Fibroblast of upper back skin (primary cell): ENCODE measurements around the gene SPP1.
A peak's percentile ranks its signal among the peaks of the same experiment; 100 is the strongest.

Source experiments
- DNase-seq: peaks from one replicate; pipeline ENCODE4 v3.0.0-alpha.2; 2013

SPP1 gene

DNA sequence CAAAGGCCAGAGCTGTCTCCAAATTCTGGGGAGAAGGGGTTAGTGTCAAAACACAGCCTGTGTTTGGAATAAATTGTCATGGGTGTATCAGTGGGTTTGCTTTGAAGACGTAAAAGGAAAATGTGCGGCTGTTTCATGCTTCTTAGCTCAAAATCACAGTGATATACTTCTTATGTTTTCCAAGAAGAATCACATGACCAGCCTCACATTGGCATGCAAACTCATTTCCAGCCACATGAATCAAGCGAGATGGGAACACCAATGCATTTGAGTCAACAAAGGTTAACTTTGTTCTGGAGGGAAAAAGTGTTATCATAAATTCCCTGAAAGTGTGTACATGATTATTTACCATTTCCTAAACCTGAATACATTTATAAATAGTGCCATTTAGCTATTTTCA, 19.0 kb upstream of the SPP1 start:
- no peak for DNase-seq

DNA sequence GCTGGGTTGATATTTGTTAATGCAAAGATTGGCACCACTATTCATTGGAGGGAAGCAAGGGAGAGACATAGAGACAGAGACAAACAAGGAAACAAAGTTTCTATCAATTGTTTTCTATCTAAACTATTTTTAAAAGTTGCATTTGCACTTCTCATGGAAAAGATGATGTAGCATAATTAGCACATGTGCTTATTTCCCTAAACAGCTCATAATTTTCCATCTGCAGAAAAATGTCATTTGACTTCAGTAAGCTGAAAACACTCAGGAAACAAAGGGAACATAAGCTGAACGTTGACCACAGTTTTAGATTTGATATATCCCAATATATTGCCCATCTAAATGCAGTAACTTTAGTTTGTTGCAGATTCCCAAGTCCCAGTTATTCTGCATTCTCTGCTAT, 18.5 kb upstream of the SPP1 start:
- DNase-seq: no peak

DNA sequence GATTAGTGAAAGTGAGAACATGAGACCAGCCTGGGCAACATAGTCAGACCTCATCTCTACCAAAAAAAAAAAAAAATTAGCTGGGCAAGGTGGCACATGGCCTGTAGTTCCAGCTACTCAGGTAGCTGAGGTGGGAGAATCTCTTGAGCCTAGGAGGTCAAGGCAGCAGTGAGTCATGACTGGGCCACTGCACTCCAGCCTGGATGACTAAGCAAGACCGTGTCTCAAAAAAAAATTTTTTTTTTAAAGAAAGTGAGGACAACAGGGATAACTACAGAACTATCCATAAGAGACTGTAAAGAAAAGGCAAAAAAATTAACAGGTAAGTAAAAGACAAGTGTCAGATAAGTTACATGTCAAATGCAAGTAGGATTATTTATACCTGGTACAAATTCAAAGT, 13.5 kb upstream of the SPP1 start:
- peak; percentile 45 for DNase-seq

DNA sequence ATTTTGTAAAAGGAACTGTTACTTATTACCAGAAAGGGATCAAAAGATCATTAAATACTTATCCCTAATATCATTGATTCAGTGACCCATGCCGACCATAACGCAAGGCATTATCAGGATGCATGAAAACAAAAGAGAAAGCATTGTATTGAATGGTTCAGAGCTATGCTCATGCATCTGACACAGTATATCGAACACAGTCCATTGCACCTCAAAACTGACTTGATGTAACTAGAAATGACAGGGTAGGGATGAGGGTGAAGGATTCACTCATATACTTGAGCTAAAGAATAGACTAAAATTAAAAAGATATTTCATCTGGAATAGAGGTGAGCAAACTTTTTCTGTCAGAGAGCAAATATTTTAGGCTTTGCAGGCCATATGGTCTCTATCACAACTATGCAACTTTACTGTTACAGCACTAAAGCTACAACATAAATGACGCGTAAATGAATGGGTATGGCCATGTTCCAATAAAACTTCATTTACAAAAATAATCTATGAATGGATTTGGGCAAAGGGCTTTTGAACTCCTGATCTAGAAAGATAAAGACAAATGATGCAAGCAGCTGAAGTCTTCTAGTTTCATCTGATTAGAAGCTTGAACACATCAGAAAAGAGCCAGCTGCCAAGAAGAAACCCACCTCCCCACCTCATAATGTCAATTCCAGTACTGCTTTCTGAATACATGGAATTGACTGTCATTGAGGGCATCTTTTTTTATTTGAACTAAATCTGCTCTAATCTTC, 12.9 kb upstream of the SPP1 start:
- peak; percentile 23 for DNase-seq

DNA sequence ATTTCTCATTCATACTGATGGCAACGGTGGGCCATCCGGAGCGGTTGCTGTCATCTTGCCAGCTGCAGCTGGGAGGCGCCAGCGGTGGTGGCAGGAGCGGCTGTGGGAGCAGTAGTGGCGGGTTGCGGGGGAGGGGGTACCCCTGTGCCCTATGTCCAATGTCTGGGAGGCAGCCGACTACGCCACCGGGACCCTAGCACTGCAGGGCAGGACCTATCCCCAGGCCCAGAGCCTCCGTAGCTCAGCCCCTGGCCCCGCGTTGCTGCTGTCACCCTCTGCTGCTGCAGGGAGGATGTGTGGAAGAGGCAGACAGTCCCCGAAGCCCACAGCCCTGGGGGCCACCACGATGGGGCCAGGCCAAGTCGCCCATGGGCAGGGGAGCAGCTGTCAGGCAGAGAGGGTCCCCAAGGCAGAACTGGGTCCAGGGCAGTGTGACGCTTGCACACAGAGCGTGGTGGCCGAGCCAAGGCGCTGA, 10.0 kb upstream of the SPP1 start:
- no peak for DNase-seq

DNA sequence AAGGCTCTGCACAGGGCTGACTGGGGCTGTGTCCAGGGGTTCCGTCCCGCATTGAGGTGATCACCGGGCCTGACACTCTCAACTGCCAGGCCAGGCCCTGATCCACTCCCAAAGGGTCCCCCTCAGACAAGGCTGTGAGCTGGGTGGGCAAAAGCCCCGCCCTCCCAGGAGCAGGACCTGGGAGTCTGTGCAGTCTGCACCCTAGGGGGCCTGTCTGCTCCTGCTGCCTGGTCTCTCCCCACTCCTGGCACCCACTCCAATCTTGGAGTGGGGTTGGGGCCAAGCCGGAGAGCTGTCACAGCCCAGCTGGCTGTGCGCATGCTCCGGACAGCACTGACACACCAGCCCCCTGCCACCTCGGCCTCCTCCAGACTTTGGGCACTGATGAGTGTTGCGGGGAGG, 9.4 kb upstream of the SPP1 start:
- DNase-seq: no peak

DNA sequence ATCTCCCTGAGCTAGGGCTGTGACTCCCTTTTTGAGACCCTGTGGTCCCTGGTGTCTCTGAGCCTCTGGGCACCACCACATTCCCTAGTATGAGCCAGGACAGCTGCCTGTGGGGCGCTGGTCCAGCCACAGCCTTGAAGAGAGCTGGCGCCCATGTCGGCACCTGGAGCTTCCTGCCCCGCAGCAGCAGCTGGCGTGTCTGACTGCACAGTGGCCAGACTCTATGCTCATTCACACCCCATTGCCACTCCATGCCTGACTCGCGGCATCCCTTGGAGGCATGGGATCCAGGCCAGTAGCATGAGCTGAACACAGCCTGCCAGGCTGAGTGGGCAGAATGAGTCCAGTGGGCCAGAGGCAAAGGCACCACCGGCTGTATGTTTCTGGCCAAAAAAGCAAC, 8.3 kb upstream of the SPP1 start:
- DNase-seq: no peak

DNA sequence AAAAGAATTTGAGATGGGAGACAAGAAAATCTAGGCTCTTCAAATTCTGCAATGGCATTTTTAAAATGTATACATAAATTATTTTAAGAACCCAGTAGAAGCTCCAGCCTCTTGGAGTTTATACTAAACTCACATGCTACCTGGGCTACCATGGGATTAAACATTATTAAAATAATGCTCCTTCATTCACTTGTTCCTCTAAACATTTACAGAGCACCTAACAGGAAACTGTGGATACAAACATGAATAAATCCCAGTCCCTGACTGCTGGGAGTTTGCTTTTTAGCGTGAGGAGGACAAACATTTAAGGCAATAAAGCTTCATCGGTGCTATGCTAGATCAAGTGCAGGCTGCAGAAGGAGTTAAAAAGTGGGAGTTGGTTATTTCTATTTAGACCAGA, 5.4 kb upstream of the SPP1 start:
- DNase-seq: no peak

DNA sequence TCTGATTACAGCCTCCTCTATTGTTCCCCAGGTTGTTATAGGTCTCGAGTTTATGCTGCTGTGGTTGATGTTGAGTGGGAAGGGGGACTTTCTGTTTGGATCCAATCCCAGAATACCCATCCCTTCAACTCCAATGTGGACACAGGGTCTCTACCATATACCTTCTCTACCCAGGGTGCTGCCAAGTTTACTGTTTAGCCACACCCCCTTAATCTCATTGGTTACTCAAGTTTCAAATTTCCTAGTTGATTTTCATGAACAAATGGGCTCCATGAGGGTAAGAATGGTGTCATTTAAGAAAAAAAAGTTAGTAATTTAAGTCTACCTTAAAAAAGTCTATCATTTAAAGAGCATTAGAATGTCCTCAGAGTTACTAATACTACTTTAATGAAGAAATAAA, 3.6 kb upstream of the SPP1 start:
- DNase-seq: no peak

DNA sequence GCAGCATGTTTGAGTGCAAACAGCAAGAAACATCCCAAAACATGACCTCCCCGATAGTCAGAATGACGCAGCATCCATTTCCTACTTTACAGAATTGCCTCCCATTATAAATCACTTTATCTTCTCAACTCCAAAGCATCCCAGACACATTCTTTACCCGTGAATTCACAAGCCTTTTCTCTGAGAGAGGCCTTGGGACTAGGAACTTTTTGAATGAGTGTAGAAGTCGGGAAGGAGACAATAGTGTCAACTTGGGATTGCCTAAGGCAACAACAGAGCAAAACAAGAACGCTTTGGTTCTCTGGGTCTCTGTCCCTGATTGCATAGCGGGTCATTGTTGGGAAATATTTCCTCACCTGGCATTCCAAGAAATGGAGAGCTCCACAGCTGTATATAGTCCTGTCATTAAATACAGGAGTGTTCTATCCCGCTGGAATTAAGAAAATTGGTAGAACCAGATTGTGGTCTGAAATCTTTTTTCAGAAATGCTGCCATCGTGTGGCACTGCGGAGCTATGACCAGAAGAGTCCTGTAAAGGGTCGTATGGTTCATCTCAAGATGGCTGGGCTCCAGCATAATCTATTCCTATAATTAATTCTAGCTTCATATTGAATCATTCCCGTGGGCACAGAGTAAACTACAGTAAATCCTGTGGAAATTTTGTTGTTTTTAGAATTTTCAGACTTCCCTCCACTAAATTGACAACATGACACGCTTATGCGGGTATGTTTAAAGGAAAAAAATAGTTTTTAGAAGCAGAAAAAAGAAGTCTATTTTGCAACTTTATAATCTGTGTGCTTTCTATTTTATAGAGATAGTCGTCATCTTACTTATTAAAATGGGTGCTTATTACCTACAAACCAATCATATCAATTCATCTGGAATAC, 2.0 kb upstream of the SPP1 start:
- DNase-seq: peak; percentile 94

DNA sequence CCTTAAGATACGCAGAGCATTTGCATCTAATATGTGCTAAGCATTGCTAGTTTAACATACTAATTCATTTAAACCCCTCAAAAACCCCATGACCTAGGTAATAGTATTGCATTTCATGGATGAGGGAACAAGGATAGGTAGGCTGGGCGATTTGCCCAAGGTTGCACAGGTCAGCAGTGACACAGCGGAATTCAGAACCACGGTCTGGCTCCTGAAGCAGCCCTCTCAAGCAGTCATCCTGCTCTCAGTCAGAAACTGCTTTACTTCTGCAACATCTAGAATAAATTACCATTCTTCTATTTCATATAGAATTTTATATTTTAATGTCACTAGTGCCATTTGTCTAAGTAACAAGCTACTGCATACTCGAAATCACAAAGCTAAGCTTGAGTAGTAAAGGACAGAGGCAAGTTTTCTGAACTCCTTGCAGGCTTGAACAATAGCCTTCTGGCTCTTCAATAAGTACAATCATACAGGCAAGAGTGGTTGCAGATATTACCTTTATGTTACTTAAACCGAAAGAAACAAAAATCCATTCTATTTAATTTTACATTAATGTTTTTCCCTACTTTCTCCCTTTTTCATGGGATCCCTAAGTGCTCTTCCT, 555 bp upstream of the SPP1 start:
- DNase-seq: no peak

DNA sequence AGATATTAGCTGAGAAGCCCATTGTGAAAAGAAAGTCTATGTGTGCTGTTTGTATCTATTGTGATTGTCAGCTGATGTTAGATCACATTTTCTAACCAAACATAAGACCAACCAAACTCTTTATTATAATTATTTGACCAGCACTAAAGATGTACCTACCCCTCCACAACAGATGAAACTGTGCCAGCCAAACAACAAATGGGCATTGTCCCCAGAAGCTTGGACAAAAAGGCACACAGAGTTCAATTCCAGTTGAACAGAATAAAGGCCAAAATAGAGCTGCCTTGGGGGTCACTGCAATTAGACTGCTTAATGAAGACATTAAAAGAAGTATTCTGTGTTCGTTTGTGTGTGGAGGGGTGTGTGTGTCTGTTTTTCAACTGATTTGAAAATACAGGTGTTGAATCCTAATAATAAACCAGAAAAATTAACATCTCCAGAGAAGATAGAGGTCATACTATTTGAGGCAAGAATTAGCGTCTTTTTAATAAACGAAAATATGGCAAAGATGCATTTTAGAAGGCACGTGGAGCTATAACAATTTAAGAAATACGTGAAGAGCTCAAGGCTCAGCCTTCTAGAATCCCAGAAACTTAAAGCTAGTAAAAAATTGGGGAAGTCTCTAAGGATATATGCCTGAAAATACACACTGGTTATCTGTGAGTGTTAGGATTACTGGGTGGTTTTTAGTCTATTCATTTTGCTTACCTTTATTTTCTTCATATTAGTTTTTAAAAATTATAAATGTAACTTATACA, 2.2 kb downstream of the SPP1 start:
- no peak for DNase-seq

DNA sequence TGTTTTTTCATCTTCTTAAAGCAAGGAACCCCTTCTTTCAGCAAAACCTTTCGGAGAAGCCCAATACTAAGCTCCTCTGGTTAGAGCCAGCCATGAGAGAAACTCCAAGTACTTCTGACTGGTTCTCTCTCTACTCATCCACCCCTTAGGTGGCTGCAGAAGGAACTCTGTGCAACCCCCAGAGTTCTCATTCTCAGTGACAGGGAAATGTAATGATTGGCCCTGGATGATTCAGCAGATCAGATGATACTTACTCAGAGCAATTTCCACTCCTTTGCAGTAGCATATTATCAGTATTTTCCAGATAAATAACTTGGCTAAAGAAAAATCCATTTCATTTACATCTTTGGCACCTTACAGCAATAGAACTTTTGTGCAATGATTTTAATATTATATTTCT, 3.2 kb downstream of the SPP1 start:
- peak; percentile 42 for DNase-seq

DNA sequence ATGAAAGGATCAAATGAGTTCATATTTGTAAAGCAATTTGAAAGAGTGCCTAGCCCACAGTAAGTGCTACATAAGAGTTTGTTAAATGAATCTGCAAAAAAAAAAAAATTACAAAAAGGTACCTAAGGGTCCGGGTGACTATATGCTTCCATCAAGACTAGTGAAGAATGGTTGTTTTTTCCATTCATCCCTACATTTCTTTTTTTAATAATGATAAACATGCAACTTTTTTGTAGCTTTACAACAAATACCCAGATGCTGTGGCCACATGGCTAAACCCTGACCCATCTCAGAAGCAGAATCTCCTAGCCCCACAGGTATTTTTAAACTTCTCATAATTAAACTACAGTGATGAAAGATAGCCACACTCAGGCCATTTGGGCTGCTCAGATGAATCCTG, 4.3 kb downstream of the SPP1 start:
- DNase-seq: no peak

DNA sequence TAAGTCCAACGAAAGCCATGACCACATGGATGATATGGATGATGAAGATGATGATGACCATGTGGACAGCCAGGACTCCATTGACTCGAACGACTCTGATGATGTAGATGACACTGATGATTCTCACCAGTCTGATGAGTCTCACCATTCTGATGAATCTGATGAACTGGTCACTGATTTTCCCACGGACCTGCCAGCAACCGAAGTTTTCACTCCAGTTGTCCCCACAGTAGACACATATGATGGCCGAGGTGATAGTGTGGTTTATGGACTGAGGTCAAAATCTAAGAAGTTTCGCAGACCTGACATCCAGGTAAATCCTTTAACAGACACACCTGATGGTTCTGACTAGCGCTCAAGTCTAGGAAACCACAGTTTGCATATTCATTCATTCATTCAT, 6.0 kb downstream of the SPP1 start:
- DNase-seq: no peak

DNA sequence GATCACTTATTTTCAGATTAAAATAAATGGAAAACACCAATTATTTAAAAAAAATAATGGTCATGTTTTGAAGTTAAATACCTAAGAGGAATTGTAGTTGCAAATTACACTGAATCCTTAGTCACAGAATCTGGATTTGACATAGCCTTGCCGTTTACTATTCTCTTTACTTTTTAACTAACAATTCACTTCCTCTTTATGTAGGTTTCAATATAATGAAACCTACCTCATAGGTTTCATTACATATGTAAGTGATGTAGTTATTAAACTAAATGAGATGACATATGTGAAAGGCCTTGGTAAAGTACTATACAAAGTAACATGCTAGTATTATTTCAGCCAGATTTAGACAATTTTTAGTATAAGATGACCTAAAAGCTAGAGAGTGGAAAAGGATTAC, 6.5 kb downstream of the SPP1 start:
- no peak for DNase-seq

DNA sequence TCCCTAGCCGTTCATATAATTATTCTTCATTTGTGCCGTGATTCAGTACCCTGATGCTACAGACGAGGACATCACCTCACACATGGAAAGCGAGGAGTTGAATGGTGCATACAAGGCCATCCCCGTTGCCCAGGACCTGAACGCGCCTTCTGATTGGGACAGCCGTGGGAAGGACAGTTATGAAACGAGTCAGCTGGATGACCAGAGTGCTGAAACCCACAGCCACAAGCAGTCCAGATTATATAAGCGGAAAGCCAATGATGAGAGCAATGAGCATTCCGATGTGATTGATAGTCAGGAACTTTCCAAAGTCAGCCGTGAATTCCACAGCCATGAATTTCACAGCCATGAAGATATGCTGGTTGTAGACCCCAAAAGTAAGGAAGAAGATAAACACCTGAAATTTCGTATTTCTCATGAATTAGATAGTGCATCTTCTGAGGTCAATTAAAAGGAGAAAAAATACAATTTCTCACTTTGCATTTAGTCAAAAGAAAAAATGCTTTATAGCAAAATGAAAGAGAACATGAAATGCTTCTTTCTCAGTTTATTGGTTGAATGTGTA, 7.0 kb downstream of the SPP1 start:
- DNase-seq: peak; percentile 60

DNA sequence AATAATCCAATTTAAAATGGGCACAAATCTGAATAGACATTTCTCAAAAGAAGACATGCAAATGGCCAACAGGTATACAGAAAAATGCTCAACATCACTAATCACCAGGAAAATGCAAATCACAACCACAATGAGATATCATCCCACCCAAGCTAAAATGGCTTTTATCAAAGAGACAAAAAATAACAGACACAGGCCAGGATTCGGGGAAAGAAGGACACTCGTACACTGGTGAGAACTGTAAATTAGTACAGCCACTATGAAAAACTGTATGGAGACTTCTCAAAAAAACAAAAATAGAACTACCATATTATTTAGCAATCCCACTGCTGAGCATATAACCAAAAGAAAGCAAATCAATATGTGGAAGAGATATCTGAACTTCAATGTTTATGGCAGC, 8.5 kb downstream of the SPP1 start:
- no peak for DNase-seq

DNA sequence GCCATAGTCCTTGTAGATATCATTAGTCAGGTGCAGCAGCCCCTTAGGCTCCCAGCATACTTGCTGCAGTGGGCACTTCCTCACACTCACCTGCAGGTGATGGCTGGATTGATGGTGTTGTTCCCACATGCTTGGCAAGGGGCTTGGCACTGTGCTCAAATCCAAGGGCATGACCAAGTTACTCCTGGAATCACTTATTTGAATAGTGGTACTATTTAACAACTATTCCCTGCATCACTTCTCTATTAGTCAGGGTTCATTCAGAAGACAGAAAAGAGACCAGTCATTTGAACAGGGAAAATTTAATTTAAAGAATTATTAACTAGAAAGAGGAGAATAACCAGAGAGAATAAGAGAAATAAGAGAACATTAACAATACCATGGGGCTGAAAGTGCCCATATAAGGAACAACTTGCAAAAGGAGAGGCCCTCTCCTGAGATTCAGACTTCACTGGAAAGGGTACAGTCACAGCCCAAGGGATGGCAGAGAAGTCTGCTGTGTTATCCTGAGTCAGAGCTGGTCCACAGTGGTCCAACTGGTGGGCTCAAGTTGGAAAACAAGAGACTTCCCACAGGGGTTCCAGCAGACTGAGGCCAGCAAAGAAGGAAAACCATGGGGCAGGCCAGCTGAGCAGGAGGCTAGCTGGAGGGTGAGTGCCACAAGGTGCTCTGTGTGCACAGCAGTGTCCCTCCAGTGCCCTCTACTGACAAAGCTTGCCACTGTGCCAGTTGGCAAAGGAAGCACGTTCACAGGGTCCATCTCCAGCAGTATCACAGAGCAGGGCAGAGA, 9.8 kb downstream of the SPP1 start:
- DNase-seq: peak; percentile 54

DNA sequence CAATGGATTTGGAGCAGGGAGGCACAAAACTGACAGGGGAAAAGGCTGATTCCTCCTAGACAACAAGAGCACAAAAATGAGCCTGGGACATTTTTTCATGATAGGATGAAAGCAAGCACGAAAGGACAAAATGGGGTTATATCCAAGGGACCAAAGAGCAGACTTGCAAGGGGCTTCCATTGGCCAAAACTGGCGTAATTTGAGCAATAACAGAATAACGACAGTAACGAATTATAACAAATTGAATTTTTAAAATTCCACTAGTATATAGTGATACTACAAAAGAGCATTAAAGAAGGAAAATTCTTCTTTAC, 10.3 kb downstream of the SPP1 start:
- no peak for DNase-seq

DNA sequence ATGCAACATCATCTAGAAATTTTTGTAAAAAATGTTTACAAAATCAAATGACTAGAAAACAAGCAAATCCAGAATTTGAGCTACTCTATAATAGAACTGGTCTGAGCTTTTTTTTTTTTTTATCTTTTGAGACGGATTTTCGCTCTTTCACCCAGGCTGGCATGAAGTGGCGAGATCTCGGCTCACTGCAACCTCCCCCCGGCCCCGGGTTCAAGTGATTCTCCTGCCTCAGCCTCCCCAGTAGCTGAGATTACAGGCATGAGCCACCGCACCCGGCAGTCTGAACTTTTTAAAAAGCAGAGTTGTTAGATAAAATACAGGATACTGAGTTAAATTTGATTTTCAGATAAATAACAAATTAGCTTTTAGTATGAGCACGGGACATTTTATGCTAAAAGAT, 11.0 kb downstream of the SPP1 start:
- no peak for DNase-seq

DNA sequence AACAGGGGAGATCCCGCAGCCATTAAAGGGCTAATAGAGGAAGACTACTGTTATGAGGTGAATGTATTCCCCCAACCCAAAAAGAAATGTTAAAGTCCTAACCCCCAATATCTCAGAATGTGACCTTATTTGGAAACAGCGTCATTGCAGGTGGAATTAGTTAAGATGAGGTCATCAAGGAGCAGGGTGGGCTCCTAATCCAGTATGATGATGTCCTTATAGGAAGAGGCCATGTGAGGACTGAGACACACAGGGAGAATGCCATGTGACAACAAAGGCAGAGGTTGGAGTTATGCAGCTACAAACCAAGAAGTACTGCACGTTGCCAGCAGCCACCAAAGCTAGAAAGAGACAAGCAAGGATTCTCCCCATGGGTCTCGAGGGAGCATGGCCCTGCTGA, 14.3 kb downstream of the SPP1 start:
- no peak for DNase-seq
